Measurements from ENCODE around the gene ST8SIA1.
"Not testable (repeated sequence)": the region's sequence is repeated elsewhere in the genome, so short reads cannot be mapped to it uniquely, and the experiment has no call there.

ST8SIA1 gene, protein sequence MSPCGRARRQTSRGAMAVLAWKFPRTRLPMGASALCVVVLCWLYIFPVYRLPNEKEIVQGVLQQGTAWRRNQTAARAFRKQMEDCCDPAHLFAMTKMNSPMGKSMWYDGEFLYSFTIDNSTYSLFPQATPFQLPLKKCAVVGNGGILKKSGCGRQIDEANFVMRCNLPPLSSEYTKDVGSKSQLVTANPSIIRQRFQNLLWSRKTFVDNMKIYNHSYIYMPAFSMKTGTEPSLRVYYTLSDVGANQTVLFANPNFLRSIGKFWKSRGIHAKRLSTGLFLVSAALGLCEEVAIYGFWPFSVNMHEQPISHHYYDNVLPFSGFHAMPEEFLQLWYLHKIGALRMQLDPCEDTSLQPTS

DNA sequence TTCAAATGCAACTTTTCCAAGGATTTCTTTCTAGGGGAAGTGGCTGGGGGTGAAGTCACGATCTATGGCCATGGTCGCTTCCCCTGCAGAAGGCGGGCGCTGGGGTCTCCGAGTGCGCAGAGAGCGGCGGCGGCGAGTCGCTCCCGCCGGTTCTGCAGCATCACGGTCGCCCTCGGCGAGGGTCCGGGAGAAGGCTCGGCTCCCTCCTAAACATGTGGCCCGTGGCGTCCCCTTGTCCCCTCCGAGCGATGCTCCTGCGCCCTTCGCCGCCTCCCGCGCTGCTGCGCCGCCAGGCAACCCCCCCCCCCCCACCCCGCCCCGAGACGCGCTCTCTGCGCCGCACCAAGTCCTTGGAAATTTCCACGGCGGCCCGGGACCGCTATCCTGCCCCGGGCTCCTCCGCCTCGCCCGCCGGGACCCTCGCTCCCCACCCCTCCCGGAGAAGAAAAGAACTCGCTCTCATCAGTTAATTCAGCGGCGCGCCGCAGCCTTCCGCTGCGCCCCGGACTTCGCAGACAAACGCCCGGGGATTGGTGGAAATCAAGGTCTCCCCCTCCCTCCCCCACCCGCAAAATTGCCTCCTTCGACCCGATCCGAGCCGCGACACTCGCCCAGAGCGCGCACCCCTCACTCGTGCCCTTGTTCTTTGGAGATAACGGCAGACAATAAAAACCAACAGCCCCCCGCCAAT is at the start of gene ST8SIA1:
TSS of gene ST8SIA1 (minus strand) at position 298 of the 691 bp plus-strand sequence. CDS start 475 bp downstream, outside the sequence.
- DNase-seq: peak; percentile 53

DNA sequence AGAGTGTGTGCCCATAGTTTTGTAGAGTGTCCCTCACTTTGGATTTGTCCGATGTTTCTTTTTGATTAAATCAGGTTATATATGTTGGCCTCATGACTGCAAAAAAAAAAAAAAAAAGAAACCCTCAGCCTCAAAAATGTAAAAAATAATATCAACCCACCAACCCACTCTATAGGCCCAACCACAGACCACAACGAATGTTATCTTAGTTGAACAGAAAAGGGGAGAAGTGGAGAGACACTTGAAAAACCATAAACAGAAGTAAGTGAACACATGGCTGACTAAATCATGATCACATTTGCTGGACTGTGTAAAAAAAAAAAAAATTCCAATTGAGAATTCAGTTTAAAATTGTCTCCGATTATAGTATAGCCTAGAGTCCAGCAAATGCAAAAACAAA is 45.5 kb upstream of the ST8SIA1 start:
- no peak for DNase-seq

DNA sequence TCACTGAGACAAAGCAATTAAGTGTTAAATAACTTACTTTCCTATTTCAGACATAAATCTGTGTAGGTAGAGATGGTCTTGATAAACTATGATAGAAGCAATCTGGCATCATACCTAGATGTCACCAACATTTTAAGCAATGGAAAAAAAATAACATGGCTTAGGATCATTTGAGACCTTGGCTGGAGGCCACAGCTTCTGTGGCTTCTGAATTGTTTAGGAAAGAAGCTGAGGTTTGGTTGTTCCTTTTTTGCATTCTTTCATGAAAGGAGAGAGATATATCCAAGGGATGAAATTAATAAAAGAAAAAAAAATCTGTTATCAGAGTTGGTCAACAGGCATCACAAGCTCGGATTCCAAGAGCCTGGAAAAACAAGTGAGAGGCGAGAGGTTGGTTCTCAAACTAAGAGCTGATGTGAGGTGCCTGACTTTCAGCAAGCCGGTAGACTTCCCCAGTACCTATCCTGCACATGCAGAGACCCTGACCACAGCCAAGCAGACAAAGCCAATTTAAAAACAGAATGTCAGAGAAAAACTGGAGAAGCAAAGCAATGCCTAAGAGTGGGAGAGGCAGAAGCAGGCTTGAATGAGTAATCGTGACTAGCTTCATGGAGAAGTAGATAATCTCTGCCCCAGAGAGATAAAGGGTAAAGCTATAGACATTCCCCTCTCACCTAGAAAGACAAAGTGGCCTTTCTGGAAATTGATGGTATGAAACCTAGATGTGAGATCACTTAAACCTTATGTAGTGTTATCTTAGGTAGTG is 43.4 kb upstream of the ST8SIA1 start:
- DNase-seq: no peak

GRCh38 chr12:22376596-22377150 is 42.2 kb upstream of the ST8SIA1 start:
- not testable (repeated sequence) for DNase-seq

GRCh38 chr12:22374508-22374907 is 40.0 kb upstream of the ST8SIA1 start:
- no peak for DNase-seq

- no peak for DNase-seq
These were observed 37.9 kb upstream of the ST8SIA1 start for GRCh38 chr12:22372277-22372837.

DNA sequence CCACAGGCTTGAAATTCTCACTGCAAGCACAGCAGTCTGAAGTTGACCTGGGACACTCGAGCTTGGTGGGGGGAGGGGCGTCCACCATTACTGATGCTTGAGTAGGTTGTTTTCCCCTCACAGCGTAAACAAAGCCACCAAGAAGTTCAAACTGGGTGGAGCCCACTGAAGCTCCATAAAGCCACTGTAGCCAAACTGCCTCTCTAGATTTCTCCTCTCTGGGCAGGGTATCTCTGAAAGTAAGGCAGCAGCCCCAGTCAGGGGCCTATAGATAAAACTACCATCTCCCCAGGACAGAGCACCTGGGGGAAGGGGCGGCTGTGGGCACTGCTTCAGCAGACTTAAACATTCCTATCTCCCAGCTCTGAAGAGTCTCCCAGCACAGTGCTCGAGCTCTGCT is 31.7 kb upstream of the ST8SIA1 start:
- no peak for DNase-seq

DNA sequence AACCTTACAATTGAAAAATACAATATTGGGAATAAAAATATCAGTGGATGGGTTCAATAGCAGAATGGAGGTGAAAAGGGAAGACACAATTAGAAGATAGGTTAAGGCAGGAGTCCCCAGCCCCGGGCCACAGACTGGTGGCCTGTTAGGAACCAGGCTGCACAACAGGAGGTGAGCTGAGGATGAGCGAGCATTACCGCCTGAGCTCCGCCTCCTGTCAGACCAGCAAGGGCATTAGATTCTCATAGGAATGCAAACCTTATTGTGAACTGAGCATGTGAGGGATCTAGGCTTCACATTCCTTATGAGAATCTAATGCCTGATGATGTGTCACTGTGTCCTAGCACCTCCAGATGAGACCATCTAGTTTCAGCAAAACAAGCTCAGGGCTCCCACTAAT is 27.3 kb upstream of the ST8SIA1 start:
- no peak for DNase-seq

DNA sequence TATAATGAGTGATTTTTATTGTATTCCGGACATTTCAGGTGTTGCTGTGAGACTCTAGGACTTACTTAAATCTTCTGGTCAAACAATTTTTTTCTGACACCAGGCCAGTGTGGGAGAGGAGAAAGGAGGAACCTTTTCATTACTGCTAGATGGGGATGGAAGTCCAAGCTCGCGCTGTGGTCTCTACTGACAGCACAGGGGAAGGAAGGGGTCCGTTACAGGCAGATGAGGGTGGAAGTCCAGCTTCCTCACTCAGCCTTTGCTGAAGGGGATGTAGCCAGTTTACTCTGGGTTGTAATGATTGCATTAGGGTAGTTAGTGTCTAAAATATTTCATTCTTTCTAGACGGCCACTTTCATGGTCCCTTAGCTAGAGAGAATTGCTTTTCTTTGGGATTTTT is 26.3 kb upstream of the ST8SIA1 start:
- no peak for DNase-seq

- DNase-seq: no peak
These were observed 23.0 kb upstream of the ST8SIA1 start for GRCh38 chr12:22357531-22357930.

DNA sequence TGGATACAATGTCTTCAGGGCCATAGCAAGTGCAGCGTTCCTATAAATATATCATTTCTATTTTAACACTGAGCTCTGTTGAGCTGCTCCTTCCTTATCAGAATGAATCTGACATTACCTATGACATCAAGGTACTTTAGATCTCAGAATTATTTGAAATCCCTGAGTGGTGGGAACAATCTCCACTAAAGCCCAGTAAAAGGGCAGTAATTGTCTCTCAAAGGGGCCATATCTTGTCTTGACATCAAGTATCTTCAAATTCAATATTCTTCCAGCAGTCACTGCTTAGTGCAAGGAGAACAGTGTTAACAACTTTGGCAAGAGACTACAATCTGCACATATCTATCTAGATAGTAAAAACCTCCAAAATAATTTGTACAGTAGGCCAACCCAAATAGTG is 21.7 kb upstream of the ST8SIA1 start:
- no peak for DNase-seq

DNA sequence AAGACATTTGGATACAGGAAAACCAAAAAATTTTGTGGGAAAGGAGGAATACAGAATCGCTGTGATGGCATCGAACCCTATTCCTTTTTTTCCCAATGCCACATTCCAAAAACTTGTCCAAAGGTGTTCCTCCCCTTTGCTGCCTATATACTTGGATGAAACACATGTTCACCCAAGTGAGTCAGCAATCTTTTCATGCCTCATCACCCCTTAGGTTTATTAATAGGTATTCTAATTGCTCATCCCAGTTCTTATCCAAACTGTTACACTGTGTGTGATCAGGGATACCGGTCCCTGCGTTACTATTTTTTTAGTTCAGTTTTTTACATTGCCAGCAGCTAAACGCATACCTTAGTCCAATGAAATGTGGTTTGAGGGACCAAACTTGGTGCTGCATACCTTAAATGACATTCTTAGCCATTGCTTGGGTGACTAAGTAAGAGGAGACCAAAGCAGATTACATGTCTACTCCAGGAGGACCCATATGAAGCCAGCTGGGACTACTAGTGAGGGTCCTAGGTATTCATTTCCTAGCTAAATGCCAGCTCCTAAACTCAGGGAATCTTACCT is 20.6 kb upstream of the ST8SIA1 start:
- DNase-seq: no peak

GRCh38 chr12:22353615-22354325 is 19.3 kb upstream of the ST8SIA1 start:
- no peak for DNase-seq

GRCh38 chr12:22350886-22351285 is 16.4 kb upstream of the ST8SIA1 start:
- DNase-seq: no peak

GRCh38 chr12:22348208-22348607 is 13.7 kb upstream of the ST8SIA1 start:
- no peak for DNase-seq

GRCh38 chr12:22340143-22340542 is 5.6 kb upstream of the ST8SIA1 start:
- no peak for DNase-seq

DNA sequence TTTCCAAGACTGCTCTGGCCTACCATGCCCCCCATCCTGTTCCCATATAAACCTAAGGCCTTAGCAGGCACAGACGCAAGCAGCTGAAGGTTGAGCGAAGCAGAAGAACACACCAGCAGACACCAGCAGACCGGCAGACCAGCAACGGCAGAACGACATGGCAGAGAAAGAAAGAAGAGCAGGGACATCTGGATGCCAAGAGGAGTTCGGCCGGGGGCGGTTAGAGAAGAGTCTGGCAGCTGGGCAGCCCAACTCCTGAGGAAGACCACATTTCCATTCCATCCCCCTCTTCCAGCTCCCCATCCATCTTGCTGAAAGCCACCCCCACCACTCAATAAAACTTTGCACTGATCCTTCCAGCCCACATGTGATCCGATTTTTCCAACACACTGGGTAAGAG is 5.2 kb upstream of the ST8SIA1 start:
- no peak for DNase-seq

DNA sequence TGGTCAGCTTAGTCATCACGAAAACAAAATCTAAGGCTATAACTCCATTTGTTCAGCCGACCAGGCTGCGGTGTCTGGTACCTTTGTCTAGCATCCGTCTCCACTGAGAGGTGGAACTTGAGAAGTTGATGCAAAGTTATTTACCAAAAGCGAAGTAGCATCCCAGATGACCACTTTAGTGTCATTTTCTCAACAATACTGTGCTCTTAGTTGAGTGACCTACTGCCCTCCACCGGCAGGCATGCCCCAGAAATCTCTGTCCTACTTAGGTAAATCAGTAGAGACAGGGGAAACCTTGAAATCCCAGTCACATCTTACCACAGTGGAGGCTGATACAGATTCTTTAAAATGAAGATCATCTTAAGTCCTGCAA is 1.3 kb upstream of the ST8SIA1 start:
- no peak for DNase-seq

DNA sequence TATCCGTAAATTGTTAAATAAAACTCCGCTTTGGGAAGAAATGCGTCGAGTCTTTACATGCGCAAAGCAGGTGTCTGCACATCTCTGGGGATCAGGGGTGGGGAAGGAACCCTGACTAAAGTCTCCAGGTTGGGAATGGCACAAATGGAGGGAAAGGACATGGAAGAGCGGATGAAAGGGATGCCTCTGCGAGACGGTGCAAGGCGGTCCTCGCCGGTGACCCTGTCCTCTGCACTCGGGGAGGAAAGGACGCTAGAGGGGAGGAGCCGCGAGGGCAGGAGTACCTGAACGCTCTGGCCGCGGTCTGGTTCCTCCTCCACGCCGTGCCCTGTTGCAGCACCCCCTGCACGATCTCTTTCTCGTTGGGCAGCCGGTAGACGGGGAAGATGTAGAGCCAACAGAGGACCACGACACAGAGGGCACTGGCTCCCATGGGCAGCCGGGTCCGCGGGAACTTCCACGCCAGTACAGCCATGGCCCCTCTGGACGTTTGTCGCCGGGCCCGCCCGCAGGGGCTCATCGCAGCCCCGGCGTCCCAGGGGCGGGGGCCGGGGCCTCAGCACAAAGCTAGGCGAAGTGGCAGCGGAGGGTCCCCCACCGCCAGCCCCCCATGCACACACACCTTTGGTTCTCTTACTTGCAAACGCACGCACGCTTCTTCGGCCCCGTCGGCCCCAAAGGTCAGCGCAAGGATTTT is 646 bp downstream of the ST8SIA1 start:
- peak; percentile 21 for DNase-seq

- DNase-seq: no peak
These were observed 1.3 kb downstream of the ST8SIA1 start for GRCh38 chr12:22333186-22333712.

DNA sequence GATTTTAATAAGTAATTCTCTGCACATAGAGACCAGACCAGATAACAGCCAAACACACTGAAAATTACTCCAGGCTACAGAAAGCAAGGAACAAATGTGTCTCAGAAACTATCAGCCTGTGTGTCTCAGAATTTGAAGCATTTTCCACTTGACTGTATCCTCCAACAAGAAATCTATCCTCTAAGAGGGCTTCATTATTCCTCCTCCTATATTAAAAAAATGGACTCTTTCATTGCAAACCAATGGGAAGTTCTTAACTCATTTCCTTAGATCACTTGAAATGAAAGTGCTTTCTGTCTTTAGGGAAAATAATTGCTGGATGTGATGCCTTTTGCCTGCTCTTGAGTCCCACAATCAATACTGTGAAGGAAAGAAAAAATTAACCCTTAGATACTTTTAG is 2.3 kb downstream of the ST8SIA1 start:
- DNase-seq: no peak

Measured in stimulated activated CD4-positive, alpha-beta T cell treated with anti-CD3 and anti-CD28 coated beads, Interleukin-12 subunit alpha, Interleukin-12 subunit beta, amount 100 ng/mL, for 4 hours (primary cell).